MV-4-11 (cell line): ENCODE measurements around the gene BAIAP2.
"Not testable (repeated sequence)": the region's sequence is repeated elsewhere in the genome, so short reads cannot be mapped to it uniquely, and the experiment has no call there.

Experiments used
- DNase-seq: peaks from one replicate; lab custom pipeline; 2025; lab: John Stamatoyannopoulos, UW

Gene BAIAP2

DNA sequence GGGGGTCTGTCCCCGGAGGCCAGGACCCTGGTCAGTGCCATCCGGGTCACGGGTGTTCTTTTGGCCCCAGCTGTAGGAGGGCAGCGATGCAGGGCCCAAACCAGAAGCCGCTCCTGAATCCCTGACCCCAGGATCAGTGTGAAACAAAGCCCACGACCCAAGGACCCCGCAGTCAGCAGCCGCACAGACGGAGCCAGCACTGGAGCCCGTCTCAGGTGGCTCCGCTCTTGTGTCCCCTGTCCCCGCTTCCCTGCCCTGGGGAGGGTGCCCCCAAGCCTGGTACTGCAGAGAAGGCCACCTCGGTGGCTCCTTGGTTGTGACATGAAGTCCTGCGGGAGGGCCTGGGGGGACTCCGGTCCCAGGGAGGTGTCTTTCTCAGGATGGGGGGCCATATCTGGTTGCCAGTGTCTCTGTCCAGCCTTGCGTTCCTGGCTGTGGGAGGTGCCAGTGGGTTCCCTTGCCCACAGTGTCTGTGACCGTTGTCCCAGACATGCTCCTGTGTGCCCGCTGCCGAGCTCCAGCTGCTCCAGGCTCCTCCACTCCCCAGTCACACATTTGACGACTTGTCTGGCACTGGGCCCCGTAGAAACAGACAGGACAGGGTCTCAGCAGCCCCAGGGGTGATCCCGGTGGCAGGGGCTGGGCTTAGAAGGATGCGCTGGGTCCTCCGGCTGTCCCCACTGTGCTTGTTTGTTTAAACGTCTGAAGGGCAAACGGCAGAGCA is 33.6 kb downstream of the BAIAP2 start:
- no peak for DNase-seq

DNA sequence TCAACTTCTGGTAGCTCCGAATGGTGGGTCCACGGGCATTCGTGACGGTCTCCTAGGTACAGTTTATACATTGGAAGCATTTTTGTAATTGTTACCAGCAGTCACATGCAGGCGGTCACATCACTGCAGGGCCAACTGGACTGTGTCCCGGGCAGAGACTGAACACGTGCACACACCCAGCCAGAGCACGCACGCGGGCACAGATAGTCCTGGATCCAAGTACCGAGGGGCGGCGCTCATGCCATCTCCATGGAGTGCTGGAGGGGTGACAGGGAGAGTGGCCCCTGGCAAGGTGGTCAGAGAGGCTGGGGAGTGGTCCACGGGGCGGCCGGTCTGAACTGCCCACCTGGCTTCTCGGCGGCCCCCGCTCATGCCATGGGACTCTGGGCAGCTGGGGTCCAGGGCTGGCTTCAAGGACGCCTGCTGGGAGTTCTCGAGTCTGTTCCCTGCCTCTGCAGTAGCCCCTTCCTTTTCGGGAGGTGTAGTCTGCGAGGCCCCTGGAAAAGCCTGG is 34.2 kb downstream of the BAIAP2 start:
- no peak for DNase-seq

DNA sequence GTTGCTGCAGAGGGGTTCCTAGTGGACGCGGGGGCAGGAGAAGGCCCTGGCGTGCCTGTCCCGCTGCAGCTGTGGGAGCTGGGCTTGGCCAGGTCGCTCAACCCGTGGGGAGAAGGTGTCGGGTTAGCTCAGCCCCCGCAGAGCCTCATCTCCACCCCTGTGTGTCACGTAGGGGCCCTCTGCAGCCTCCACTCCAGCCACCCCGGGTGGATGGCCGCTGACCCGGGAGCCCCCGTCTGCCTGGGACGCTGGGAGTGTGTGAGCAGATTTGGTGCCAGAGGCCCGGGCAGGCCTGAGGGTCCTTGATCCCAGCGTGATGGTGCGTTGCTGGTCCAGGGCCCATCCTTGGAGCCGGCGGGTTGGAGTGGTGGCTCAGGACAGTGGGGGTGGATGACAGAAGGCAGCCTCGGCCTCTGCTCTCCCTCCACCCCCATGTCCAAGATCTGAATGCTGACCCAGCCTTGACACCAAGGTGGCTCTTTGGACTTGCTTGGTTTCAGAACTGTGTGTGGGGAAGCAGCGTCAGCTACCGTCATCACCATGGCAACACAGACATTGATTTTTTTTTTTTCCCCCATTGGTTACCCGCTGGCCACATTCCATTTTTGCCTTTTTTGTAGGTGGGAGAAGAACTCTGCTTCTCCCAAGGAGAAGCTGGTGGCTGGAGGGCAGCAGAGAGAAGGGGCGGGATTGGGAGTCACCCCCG is 35.7 kb downstream of the BAIAP2 start:
- DNase-seq = no peak

DNA sequence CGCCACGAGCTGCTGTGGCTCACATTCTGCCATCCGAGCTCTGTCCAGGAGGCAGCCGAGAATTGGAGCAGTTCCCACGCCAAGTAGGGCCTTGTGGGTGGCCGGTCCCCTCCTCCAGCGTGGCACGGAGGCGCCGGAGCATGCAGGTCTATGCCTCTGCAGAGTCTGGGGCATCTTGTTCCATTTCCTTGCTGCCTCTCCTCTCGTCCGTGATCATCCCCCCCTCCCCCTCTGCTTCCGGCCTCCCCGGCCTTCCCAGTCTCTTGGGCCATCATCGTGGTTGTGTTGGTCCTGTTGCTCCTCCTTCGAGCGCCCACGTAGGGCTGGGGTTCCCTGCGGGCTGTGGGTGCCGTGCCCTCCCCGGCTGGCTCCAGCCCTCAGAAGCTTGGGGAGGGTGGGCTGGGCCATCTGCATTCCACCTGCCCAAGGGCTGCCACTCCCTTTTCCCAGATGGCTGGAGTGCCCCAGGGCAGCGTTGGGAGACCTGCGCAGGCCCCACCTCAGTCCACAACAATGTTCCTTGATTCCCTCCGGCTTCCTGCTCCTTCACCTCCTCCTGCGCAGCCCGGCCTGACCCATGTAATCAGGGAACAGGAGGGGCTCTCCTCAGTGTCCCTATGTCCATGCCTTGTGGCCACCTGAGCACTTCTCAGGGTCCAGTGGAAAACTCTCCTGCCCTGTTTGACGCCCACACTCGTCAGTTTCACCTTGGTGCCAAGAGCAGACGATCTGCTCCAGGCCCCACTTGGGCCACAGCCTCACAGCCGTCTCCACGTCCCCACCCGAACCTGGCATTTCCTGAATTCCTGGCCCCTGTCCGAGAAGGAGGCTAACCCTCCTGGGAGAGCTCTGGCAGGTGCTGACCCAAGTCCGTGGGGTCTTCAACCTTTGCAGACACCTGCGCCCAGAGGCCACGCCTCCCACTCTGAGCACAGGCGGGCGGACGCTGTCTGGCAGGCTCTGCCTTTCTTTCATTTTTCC is 37.1 kb downstream of the BAIAP2 start:
- DNase-seq = no peak

DNA sequence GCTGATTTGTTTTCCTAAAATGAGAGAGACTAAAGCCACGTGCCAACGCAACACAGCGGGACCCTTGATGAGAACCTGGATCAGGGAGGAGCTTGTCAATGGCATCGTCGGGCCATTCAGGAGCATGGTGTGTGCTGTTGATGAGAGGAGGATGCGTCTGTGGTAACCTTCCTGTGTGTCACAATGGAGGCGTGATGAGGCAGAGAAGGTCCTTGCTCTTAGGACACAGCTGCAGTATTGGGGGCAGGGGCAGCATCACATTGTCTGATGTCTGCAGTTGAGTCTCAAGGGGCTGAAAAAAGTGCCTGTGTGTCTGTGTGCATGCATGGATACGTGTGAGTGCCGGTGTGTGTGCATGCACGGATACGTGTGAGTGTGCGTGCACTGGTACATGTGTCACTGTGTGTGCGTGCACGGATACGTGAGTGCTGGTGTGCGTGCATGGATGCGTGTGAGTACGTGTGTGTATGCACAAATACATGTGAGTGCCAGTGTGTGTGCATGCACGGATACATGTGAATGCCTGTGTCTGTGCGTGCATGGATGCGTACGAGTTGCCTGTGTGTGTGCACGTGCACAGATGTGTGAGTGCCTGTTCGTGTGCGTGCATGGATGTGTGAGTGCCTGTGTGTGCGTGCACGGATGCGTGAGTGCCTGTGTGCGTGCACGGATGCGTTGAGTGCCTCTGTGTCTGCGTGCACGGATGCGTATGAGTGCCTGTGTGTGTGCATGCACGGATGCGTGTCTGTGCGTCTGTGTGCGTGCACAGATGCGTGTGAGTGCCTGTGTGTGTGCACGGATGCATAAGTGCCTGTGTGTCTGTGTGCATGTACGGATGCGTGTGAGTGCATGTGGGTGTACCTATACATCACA is 39.3 kb downstream of the BAIAP2 start:
- DNase-seq = no peak

DNA sequence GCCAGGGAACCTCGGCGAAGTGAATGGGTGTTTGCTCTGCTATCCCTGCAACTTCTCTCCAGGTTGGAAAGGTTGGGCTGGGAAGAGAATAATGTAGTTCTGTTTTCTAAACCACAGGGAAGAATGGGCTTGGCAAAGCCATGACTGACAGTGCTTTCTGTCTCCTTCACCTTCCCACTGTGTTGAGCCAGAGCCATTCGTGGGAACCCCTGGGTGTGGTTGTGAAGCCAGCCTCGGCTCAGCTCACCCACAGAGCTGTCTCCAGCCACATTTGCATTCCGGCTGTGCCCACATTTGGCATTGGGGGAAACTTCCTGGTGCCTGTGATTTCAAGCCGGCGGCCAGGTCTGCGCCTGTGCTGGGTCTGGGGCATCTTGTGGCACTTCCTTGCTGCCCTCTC is 39.9 kb downstream of the BAIAP2 start:
- DNase-seq = no peak

DNA sequence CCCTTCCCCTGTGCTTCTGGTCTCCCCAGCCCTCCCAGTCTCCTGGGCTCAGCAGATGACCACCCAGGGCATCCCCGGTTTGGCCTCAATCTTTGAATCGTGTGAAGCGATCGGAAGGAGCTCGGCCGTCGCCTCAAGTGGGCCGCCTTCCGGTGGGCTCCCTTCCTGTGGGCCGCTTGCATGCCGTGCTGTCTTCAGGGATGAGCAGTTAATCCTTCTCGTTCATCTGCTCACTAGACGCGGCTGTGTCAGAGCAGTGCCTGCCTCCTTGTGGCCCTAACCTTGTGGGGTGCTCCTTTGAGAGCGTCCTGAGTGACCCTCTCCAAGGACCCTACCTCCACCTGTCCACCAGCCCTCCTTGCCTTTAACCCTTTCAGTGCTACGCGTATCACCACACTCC is 40.4 kb downstream of the BAIAP2 start:
- DNase-seq = no peak

DNA sequence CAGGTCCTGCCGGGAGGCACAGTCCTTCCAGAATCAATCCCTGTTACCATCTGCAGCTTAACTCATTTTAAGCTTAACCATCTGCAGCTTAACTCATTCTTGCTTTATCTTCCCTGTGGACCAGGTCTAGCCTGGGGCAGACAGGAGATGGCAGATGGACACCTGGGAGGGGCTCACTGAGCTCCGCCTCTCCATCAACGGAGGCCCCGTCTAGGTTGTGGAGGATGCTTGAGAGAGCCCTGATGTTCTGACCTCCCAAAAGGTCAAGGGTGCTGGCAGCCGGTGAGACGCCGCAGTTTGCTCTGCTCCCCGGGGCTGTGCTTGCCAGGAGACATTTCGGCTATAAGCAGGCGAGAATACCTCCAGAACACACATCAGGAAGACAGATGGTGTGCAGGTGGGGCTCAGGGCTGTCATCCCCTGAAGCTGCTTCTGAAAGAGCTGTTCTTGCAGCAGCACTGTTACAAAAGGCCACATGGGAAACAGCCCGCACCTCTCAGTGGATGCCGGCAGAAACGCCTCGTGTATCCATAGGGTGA is 41.3 kb downstream of the BAIAP2 start:
- no peak for DNase-seq

DNA sequence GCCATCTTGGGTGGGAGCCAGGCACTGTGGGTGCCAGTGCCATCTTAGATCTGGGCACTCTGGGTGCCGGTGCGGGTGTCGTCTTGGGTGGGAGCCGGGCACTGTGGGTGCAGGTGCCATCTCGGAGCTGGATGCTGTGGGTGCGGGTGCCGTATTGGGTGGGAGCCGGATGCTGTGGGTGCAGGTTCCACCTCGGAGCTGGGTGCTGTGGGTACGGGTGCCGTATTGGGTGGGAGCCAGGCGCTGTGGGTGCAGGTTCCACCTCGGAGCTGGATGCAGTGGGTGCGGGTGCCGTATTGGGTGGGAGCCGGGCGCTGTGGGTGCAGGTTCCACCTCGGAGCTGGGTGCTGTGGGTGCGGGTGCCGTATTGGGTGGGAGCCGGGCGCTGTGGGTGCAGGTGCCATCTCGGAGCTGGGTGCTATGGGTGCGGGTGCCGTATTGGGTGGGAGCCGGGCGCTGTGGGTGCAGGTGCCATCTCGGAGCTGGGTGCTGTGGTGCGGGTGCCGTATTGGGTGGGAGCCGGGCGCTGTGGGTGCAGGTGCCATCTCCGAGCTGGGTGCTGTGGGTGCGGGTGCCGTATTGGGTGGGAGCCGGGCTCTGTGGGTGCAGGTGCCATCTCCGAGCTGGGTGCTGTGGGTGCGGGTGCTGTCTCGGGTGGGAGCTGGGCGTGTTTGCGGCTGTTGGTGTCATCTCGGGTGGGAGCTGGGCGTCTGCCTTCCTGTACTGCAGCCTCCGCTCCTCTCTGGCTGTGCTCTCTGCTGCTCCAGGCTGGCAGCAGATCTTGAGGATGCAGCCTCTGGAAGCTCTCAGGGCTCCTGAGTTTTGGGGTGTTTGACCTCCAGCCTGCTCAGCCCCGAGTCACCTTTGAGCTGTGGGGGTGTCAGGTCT is 43.3 kb downstream of the BAIAP2 start:
- not testable (repeated sequence) for DNase-seq

DNA sequence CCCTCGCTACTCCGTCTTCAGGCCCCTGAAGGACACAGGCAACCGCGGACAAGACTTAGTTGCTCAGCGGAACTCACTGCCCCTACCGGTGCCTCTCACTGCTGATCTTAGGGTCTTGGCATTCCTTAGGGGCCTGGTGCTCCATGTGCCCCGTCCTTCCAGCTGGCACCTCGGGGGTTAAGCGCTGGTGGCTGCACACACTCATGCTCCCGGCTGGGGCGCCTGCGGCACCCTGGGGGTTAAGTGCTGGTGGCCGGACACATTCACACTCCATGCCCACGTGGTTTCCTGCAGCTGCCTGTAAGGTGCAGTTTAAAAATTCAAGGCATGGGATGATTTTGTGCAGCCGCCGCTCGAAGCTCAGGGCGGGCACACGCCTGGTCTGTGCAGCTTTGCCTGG is 45.1 kb downstream of the BAIAP2 start:
- DNase-seq = no peak

DNA sequence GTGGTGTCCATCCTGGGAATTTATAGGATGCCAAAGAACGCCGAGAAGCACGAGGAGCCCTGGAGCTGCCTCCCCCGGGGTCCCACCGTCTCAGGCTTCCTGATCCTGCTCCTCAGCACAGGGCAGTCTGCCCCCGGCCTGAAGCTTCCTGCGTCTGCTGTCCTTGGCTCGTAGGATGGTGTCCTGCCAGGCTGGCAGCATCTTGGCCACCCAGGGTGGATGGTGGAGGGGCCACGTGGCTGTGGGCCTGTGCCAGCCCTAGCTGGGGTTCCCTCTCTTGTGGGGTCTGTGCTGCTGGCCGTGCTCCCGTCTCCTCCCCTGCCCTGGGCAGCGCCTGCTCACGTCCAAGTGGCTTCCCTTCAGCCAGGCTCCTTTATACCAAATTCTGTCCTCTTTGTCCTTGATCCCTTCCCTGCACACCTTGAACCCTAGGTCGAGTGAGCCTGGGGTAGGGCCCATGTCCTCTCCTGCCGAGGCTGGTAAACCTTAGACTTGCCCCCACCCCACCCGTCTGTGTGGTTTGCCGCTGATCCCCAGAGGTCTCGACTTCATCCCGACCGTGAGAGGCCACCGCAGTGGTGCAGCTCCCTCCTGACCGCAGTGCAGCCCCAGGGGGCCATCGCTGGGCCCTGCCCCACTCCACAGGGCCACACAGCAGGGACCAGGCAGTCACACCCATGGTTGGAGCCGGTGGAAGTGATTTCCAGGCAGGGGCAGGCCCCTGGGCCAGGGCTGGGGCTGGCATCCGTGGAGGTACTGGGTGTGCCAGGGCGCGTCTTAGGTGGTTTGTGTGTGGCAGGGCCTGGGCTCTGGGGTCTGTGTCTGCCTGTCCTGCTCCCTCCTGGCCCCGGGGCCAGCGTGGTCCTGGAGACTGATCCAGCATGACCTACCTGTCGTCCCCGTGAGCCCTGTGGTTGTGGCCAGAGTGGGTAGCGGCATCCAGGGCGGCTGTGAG is 46.5 kb downstream of the BAIAP2 start:
- DNase-seq = no peak

DNA sequence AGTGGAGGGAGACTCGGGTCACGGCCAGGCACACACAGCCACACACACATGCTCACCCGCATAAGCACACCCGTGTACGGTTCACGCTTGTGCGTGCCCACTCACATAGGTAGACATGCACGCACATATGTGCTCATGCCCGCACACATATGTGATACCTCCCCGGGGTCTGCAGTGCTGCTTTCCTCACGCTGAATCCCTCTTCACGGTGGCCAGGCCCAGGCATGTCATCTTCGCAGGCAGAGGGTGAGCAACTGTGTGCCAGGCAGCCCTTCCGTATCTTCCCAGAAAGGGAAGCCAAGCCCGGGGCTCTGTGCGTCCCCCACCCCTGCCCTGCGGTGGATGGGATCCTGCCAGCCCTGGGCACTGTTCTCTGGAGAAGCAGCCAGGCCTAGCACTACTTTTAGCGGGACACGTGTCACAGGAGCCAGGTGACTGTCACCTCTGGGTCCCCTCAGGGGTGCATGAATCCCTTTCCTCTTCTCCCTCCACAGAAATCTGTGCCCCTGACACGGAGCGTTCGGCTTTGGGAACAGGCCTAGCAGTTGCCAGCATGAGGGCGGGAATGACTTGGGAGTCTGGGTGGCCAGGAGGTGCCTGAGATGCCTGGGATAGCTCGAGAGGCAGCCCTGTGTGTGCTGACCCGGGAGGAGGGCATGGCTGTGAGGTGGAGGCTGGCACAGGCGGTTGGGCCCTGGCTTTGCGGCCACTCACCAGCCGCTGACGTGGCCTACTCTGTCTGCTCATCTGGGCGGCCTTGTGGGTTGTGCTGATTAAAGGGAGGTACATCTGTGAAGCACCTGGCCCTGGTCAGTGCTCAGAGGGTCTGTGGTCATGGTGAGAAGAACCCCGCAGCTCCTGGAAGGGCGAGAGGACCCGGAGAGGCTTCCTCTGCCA is 47.5 kb downstream of the BAIAP2 start:
- no peak for DNase-seq

DNA sequence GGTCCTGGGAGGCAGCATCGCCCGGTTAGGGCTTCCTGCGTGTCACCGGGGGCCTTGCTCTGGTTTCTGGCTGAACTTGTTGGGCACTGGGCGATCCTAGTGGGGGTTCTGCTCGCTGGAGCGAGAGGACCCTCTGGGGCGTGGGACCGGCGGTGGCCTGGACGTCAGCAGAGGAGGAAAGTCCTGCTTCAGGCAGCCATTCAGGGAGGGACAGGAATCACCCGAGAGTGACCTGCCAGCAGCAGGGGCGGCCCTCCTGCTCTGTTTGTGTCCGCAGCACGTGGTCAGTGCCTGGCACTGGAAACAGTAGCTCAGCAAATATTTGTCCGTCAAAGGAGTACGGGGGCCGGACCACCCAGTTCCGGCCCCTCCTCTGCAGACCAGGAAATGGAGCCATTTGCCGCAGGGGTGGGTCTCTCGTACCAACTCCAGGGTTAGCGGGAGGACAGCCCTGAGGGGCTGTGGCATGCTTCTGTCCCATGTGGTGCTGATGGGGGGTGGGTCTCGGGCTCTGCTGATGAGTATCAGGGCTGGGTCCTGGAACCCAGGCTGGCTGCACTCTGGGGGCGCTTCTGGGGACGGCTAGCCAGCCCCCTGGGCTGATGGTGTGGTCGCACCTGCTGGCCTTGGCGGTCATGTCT is 48.3 kb downstream of the BAIAP2 start:
- DNase-seq = no peak

DNA sequence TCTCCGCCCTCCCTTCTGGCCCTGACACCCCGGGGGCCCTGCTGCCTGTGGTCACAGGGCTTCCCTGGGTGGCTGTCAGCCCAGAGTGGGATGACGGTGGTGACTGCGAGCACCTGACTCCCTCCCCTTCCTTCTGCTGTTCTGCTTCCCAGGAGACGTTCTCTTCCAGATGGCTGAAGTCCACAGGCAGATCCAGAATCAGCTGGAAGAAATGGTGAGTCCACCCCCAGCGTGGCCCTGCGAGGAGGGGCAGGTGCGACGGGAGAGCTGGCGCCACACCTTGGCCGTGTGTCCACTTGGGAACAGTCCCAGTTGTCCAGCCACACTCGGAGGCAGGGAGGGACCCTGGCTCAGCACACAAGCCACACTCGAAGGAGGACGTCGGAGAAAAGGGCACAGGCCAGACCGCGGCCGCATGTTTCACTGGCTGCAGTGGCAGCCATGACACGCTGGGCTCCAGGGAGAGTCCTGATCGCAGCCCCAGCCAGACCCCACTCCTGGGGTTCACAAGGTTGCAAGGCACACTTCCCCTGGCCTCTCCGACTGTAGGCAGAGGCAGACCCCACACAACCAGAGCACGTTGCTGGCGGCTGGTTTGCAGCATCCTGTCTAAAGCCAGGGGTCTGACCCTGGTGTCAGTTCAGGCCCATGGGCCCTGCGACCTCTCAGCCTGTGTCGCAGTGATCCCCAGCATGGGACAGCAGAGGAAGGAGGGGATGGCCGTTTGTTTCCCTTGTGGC is 49.9 kb downstream of the BAIAP2 start:
- DNase-seq = no peak

DNA sequence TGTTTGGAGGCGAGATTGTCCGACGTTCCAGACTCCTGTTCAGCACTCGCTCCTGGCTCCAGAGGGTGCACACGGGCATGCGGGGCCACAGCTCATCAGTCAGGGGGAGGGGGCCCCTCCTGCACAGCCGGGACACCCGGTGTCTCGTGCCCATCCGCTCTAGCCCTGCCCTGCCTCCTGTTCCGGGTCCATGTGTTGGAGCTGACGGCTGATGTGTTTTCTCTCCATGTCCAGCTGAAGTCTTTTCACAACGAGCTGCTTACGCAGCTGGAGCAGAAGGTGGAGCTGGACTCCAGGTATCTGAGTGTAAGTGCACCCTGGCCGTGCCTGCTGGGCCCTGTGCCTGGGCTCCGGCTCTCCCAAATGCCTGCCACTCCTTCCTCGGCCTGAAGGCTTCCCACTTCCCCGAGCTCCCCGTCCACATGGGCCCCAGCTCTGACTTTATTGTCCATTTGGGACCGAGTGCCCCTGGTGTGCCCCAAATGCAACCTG is 50.5 kb downstream of the BAIAP2 start:
- DNase-seq = no peak

DNA sequence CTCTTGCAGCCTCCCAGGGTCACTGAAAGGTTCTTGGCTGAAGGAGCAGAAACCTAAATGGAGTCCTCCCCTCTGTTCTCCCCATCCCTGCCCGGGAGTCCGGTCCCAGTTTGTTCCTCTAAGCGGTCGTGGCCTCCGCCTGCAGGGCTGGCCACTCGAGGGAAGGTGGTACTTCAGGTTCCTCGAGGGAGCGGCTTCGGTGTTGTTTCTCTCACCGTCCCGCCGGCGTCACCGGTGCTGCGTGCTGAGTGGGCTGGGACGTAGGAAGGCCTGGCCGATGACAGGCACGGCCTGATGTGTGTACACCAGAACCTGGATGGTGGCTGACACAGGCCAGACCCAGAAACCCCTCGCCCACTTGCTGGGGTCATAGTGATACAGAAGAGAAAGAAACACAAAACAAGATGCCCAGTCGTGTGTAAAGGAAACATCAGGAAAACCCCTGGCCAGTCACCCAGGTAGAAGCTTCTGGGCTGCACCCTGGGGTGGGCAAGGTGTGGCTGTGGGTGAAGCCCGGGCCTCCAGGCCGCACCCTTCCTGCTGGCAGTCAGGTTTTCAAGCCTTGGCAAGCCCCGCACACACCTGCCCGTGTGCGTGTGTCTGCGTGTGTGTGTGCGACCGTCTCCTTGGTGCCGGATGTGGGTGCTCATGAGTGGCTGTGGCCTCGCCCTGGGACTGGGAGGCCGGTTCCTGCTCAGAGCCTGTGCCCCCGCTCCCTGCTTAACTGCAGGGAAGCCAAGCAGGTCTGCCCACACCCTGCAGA is 52.0 kb downstream of the BAIAP2 start:
- DNase-seq = no peak
